RWPE2 (cell line): ENCODE results near the gene VPS13C.
A peak's percentile ranks its signal among the peaks of the same experiment; 100 is the strongest.

Experiments
- ATAC-seq: fragments of 200-7000 bp; cut with Tn5 transposase; 3 replicates; pipeline ENCODE4 v1.9.1; 2021; ENCODE audit warnings: low read depth
- DNase-seq: peaks from one replicate; pipeline ENCODE4 v3.0.0-alpha.2; 2020; ENCODE audit warnings: low spot score
- H3K27ac ChIP-seq: fragments of 450-650 bp; 2 replicates; pipeline ENCODE4 v1.5.1; 2017; ENCODE audit warnings: mild to moderate bottlenecking; ENCODE audit not compliant: poor library complexity, severe bottlenecking
- H3K27me3 ChIP-seq: fragments of 250-450 bp; sonication (Bioruptor Pico); 2 replicates; pipeline ENCODE4 v1.5.1; 2021; ENCODE audit warnings: mild to moderate bottlenecking, moderate library complexity; ENCODE audit not compliant: insufficient read depth, poor library complexity, severe bottlenecking
- H3K36me3 ChIP-seq: fragments of 250-450 bp; sonication (Bioruptor Pico); 2 replicates; pipeline ENCODE4 v1.5.1; 2020; ENCODE audit warnings: low read depth, mild to moderate bottlenecking, moderate library complexity
- H3K4me1 ChIP-seq: fragments of 250-450 bp; sonication (Bioruptor Pico); 2 replicates; pipeline ENCODE4 v1.5.1; 2021; ENCODE audit warnings: mild to moderate bottlenecking, moderate library complexity; ENCODE audit not compliant: insufficient read depth, poor library complexity, severe bottlenecking
- H3K4me3 ChIP-seq: fragments of 250-450 bp; sonication (Bioruptor Pico); 2 replicates; pipeline ENCODE4 v1.5.1; 2021; ENCODE audit warnings: mild to moderate bottlenecking, moderate library complexity; ENCODE audit not compliant: severe bottlenecking
- H3K9me3 ChIP-seq: fragments of 250-450 bp; sonication (Bioruptor Pico); 2 replicates; pipeline ENCODE4 v1.5.1; 2021; ENCODE audit warnings: mild to moderate bottlenecking, moderate library complexity; ENCODE audit not compliant: severe bottlenecking
- CTCF ChIP-seq: fragments of 450-650 bp; IDR thresholded peaks from one replicate; pipeline ENCODE4 v1.5.1; 2017; ENCODE audit warnings: mild to moderate bottlenecking, moderate library complexity; ENCODE audit not compliant: poor library complexity, severe bottlenecking

The VPS13C gene

GRCh38 chr15:61997786-61998185 is 62.5 kb downstream of the VPS13C start:
- H3K27me3 ChIP-seq, result no peaks in the 10 kb centered on the region
- no peaks in the 10 kb centered on the region for H3K9me3 ChIP-seq
- ATAC-seq (no peak), DNase-seq (no peak)
- H3K36me3 ChIP-seq, result peaks cover 10% of the 10 kb centered on the region
- peaks cover 2% of the 10 kb centered on the region for H3K4me1 ChIP-seq
- H3K27ac ChIP-seq, result no peak overlapping the region
- TF ChIP-seq CTCF, result no peak
- no peak overlapping the region for H3K4me3 ChIP-seq

GRCh38 chr15:61996056-61996635 is 64.1 kb downstream of the VPS13C start:
- Histone ChIP-seq H3K27me3 (no peaks in the 10 kb centered on the region), H3K4me3 (no peak overlapping the region), H3K4me1 (peaks cover 2% of the 10 kb centered on the region), H3K36me3 (peaks cover 14% of the 10 kb centered on the region), H3K9me3 (no peaks in the 10 kb centered on the region), H3K27ac (no peak overlapping the region)
- TF ChIP-seq CTCF, result no peak
- DNase-seq (no peak), ATAC-seq (no peak)

GRCh38 chr15:61994216-61994615 is 66.0 kb downstream of the VPS13C start:
- DNase-seq, result no peak
- no peak for TF ChIP-seq CTCF

GRCh38 chr15:61992518-61992917 is 67.7 kb downstream of the VPS13C start:
- ATAC-seq (no peak), DNase-seq (no peak)
- Histone ChIP-seq H3K9me3 (no peaks in the 10 kb centered on the region), H3K4me1 (peaks cover 2% of the 10 kb centered on the region), H3K4me3 (no peak overlapping the region), H3K27me3 (no peaks in the 10 kb centered on the region), H3K36me3 (peaks cover 29% of the 10 kb centered on the region), H3K27ac (no peak overlapping the region)
- no peak for TF ChIP-seq CTCF

More at GRCh38 chr15:61994216-61994615, 66.0 kb downstream of the VPS13C start:
- Histone ChIP-seq H3K9me3 (no peaks in the 10 kb centered on the region), H3K4me3 (no peak overlapping the region), H3K27me3 (no peaks in the 10 kb centered on the region), H3K4me1 (peaks cover 2% of the 10 kb centered on the region), H3K36me3 (peaks cover 25% of the 10 kb centered on the region), H3K27ac (no peak overlapping the region)
- ATAC-seq, result peak; percentile 69

- no peaks in the 10 kb centered on the region for H3K9me3 ChIP-seq
- H3K4me1 ChIP-seq, result peaks cover 2% of the 10 kb centered on the region
- ATAC-seq (no peak), DNase-seq (no peak)
- TF ChIP-seq CTCF, result no peak
- H3K27me3 ChIP-seq, result no peaks in the 10 kb centered on the region
- H3K27ac ChIP-seq, result no peak overlapping the region
- H3K4me3 ChIP-seq, result no peak overlapping the region
- H3K36me3 ChIP-seq, result peaks cover 29% of the 10 kb centered on the region
Measured at GRCh38 chr15:61989667-61990066, 70.6 kb downstream of the VPS13C start.
